ENCODE results near the gene RPTOR. TPM values are rescaled to one million over a fixed set of nuclear protein-coding genes. Genes with fewer than 3 reads are reported as not detected.

Gene RPTOR
- total and polyA plus RNA-seq, 12 donors: 7.9 to 30.3 (median 25.6) TPM

DNA sequence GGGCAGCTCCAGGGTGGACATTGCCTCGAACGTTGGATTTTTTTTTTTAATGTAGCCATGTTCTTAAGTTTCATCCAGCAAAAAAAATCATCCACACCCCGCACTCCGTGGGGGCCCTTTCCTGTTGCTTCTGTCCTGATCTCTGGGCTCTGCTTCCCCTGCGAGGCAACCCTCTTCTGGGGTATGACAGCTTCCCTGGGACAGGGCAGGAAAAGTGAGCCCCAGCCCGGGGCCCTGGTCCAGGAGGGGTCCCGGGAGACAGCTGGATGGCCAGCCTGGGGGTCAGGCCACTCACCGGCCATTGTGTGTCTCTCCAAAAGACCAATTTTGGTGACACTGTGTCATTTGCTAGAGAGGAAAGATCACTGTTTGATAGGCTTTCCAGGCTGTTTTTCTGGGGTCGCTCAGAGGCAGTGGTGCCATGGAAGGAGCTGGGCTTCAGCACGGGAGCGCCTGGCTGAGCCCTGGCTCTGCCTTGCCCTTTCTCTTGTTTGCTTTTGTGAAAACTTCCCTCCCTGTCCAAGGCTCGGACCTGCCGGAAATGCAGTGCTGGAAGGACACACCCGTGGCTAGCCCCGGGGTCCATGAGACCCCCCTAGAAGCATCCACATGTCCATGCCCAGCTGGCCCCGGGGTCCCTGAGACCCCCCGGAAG lies 406.0 kb downstream of the RPTOR start:
- H3K27me3 ChIP-seq: no peaks in the 10 kb centered on the region
- ATAC-seq (no peak), DNase-seq (no peak)
- no peak overlapping the region for H3K4me3 ChIP-seq
- no peak overlapping the region for H3K27ac ChIP-seq
- 92 to 94% methylated on average over 17 of the region's 17 CpGs for WGBS, 2 donors
- H3K9me3 ChIP-seq: peaks cover 0 to 4% (median 0%) of the 10 kb centered on the region in 11 donors
- TF ChIP-seq, protein P1, sequence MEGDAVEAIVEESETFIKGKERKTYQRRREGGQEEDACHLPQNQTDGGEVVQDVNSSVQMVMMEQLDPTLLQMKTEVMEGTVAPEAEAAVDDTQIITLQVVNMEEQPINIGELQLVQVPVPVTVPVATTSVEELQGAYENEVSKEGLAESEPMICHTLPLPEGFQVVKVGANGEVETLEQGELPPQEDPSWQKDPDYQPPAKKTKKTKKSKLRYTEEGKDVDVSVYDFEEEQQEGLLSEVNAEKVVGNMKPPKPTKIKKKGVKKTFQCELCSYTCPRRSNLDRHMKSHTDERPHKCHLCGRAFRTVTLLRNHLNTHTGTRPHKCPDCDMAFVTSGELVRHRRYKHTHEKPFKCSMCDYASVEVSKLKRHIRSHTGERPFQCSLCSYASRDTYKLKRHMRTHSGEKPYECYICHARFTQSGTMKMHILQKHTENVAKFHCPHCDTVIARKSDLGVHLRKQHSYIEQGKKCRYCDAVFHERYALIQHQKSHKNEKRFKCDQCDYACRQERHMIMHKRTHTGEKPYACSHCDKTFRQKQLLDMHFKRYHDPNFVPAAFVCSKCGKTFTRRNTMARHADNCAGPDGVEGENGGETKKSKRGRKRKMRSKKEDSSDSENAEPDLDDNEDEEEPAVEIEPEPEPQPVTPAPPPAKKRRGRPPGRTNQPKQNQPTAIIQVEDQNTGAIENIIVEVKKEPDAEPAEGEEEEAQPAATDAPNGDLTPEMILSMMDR (IDR thresholded peaks at IDR 0.05): no peak
- H3K36me3 ChIP-seq: peaks cover 0 to 79% (median 24%) of the 10 kb centered on the region in 9 donors
- peaks cover 0 to 9% (median 0%) of the 10 kb centered on the region in 9 donors for H3K4me1 ChIP-seq
- intact Hi-C loops (cut with DNase I): no loop called here

GRCh38 chr17:80951121-80952090 lies 406.8 kb downstream of the RPTOR start:
- H3K9me3 ChIP-seq: peaks cover 0 to 3% (median 0%) of the 10 kb centered on the region in 11 donors
- TF ChIP-seq, protein P1 (IDR thresholded peaks at IDR 0.05): no peak
- H3K36me3 ChIP-seq: peaks cover 0 to 71% (median 15%) of the 10 kb centered on the region in 9 donors
- 95 to 96% methylated on average over 38 of the region's 38 CpGs for WGBS, 2 donors
- H3K27me3 ChIP-seq: no peaks in the 10 kb centered on the region
- ATAC-seq: no peak
- intact Hi-C loops (cut with DNase I): no loop called here
- no peak overlapping the region for H3K27ac ChIP-seq
- DNase-seq: no peak
- H3K4me3 ChIP-seq: no peak overlapping the region
- H3K4me1 ChIP-seq: peaks cover 0 to 9% (median 0%) of the 10 kb centered on the region in 9 donors

- DNase-seq: no peak
- WGBS, 2 donors: 91 to 95% methylated on average over 16 of the region's 16 CpGs
These were observed 407.7 kb downstream of the RPTOR start for GRCh38 chr17:80952291-80952690.

More at GRCh38 chr17:80952291-80952690, 407.7 kb downstream of the RPTOR start:
- no peaks in the 10 kb centered on the region for H3K9me3 ChIP-seq
- no peak overlapping the region for H3K27ac ChIP-seq
- intact Hi-C loops (cut with DNase I): no loop called here
- TF ChIP-seq, protein P1 (IDR thresholded peaks at IDR 0.05): no peak
- no peak for ATAC-seq
- H3K36me3 ChIP-seq: peaks cover 0 to 62% (median 11%) of the 10 kb centered on the region in 9 donors
- H3K4me3 ChIP-seq: no peak overlapping the region
- no peaks in the 10 kb centered on the region for H3K27me3 ChIP-seq
- H3K4me1 ChIP-seq: peaks cover 0 to 9% (median 0%) of the 10 kb centered on the region in 9 donors
